ENCODE data around the gene HRH1.

DNA sequence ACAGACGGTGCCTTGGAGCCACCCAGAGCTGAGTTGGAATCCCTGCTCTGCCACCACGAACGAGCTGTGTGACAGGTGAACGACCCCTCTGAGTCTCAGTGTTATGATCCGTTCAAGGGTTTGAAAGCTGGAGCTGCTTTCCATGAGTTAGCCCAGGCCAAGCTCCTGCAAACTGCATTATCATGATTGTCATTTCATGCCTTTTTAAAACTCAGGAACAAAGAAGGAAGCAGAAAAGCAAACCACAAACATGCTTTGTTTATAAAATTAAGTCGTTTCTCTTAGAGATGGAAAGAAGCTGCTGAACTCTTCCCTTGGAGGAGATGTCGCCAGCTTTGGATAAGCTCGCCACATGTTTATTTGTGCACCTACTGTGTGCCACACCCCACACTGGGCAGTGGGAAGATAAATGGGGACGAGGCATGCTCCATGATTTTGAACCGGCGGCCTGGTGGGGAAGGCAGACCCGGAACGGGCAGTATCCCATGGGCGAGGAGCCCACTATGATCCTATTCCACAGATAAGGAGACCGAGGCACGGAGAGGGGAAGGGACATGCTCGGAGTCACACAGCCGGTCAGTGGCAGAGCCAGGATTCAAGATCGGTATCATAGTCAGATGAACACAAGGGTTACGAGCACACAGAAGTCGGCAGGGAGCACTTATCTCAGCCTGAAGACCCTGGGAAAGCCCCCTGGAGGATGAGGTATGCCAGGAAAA, 15.9 kb downstream of the HRH1 start:
- TF ChIP-seq, protein P1, sequence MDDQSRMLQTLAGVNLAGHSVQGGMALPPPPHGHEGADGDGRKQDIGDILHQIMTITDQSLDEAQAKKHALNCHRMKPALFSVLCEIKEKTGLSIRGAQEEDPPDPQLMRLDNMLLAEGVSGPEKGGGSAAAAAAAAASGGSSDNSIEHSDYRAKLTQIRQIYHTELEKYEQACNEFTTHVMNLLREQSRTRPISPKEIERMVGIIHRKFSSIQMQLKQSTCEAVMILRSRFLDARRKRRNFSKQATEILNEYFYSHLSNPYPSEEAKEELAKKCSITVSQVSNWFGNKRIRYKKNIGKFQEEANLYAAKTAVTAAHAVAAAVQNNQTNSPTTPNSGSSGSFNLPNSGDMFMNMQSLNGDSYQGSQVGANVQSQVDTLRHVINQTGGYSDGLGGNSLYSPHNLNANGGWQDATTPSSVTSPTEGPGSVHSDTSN (IDR thresholded peaks at IDR 0.05; ENCODE audit: insufficient replicate concordance, low read depth, low read length), result no peak
- TF ChIP-seq, protein P2, sequence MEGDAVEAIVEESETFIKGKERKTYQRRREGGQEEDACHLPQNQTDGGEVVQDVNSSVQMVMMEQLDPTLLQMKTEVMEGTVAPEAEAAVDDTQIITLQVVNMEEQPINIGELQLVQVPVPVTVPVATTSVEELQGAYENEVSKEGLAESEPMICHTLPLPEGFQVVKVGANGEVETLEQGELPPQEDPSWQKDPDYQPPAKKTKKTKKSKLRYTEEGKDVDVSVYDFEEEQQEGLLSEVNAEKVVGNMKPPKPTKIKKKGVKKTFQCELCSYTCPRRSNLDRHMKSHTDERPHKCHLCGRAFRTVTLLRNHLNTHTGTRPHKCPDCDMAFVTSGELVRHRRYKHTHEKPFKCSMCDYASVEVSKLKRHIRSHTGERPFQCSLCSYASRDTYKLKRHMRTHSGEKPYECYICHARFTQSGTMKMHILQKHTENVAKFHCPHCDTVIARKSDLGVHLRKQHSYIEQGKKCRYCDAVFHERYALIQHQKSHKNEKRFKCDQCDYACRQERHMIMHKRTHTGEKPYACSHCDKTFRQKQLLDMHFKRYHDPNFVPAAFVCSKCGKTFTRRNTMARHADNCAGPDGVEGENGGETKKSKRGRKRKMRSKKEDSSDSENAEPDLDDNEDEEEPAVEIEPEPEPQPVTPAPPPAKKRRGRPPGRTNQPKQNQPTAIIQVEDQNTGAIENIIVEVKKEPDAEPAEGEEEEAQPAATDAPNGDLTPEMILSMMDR (IDR thresholded peaks at IDR 0.05 in 2 of 3, conservative IDR thresholded peaks at IDR 0.05 in 1 of 3; ENCODE audit: control insufficient read depth in 2 of 3, extremely low read depth in 1 of 3, insufficient read depth in 1 of 3, low read depth in 3 of 3, low read length in 3 of 3), result no peak
- no peak for TF ChIP-seq ZNF274 (IDR thresholded peaks at IDR 0.05; ENCODE audit: insufficient read depth, insufficient read length)
- no peak for TF ChIP-seq ESRRA (IDR thresholded peaks at IDR 0.05; ENCODE audit: low read length)
- TF ChIP-seq EZH2 (IDR thresholded peaks at IDR 0.05; ENCODE audit: borderline replicate concordance, control insufficient read depth, low read depth, low read length), result no peak
